SK-N-SH treated with all-trans-retinoic acid at 6 μM for 48 hours (cell line): ENCODE results near the gene PTCH1.

Experiments used
- BACH2 ChIP-seq: fragments of 250-450 bp; sonication (Bioruptor Pico); IDR thresholded peaks from 2 replicates; pipeline ENCODE4 v1.9.0; 2021; ENCODE audit warnings: mild to moderate bottlenecking, borderline replicate concordance
- CSDC2 ChIP-seq: fragments of 250-450 bp; sonication (Bioruptor Pico); IDR thresholded peaks from 2 replicates; pipeline ENCODE4 v1.5.0; 2020; ENCODE audit warnings: mild to moderate bottlenecking, moderate library complexity
- ESRRG ChIP-seq: fragments of 250-450 bp; sonication (Bioruptor Pico); IDR thresholded peaks from 2 replicates; pipeline ENCODE4 v1.6.1; 2021; ENCODE audit warnings: mild to moderate bottlenecking
- OSR1 ChIP-seq: fragments of 250-450 bp; sonication (Bioruptor Pico); IDR thresholded peaks from 2 replicates; pipeline ENCODE4 v1.8.0; 2022; ENCODE audit warnings: moderate library complexity, mild to moderate bottlenecking, inconsistent platforms
- ZFP3 ChIP-seq: fragments of 250-450 bp; sonication (Bioruptor Pico); IDR thresholded peaks from 2 replicates; pipeline ENCODE4 v1.5.0; 2020; ENCODE audit warnings: mild to moderate bottlenecking, moderate library complexity
- TF ChIP-seq, protein P1 (sequence below): fragments of 250-450 bp; sonication (Bioruptor Pico); IDR thresholded peaks from 2 replicates; pipeline ENCODE4 v1.8.0; 2020; ENCODE audit warnings: mild to moderate bottlenecking, moderate library complexity, borderline replicate concordance

DNA sequence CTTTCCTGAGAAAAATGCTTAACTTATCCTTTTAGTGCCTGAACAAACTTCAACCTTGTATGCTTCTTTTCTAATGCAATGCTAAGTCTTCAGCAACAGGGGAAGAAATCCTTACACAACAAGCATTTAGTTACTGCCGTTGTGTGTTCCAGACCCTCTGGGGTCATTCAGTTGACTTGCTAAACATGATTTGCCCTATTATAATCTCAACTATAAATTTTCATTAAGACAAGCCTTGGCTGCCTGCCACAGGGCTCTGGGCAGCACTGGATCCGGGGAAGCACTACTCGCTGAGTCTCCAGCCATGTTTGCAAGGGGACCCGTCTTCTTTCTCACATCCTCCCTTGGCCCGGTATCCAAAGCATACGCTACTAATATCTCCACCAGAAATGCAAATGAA, 58.1 kb downstream of the PTCH1 start:
- TF ChIP-seq OSR1 (CRISPR knock-in tag) (no peak), ZFP3 (CRISPR knock-in tag) (peak; percentile 65; the same call in 1 of the 2 replicates), ESRRG (no peak), BACH2 (no peak), CSDC2 (no peak)
- TF ChIP-seq, protein P1, sequence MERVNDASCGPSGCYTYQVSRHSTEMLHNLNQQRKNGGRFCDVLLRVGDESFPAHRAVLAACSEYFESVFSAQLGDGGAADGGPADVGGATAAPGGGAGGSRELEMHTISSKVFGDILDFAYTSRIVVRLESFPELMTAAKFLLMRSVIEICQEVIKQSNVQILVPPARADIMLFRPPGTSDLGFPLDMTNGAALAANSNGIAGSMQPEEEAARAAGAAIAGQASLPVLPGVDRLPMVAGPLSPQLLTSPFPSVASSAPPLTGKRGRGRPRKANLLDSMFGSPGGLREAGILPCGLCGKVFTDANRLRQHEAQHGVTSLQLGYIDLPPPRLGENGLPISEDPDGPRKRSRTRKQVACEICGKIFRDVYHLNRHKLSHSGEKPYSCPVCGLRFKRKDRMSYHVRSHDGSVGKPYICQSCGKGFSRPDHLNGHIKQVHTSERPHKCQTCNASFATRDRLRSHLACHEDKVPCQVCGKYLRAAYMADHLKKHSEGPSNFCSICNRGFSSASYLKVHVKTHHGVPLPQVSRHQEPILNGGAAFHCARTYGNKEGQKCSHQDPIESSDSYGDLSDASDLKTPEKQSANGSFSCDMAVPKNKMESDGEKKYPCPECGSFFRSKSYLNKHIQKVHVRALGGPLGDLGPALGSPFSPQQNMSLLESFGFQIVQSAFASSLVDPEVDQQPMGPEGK: no peak
